ENCODE measurements around the gene GPR180.

GPR180 gene

DNA sequence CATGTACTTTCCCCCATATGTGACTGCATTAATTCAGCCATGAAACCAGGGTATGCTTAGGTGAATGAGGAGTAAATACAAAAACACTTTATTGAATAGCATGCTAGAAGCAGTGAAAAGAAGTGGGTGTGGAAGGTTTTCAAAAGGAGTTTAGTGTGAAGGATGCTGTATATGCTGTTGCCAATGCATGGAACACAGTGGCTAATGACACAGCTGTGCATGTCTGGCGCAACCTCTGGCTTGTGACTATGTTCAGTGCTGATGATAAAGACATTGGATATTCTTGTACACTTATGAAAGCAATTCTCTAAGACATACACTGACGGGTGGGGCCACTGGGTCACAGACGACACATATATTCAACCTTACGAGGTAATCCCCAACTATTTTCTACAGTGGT, 55.5 kb downstream of the GPR180 start:
- peak in 1 of 2 experiments; percentile 13 for DNase-seq

DNA sequence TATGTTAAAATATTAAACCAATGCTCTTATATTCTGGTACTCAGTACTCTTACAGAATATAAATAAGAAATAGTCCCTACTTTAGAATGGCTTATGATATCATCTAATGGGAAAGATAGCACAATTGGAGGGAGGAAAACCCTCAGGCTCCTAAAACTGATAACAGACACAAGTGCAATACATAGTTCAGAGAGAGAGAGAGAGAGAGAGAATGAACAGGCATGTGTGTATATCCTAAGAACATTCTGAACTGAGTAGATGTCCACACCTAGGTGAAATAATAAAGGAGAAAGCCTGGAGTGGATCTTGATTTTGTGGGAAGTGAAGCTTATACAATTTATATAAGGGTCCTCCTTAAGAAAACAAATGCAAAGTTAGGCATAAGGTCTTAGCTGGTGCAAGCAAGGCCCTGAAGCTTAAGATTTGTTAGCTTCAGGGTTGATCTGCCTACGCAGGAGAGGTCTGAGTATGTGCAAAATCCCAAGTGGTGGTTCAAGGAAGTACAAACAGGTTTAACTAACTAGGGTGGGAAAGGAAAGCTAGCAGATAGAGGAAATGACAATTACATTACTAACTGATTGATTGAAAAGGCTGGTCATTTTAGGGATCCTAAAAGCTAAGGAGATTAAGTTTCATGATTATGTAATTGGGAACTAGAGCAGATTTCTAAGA, 57.4 kb downstream of the GPR180 start:
- no peak for DNase-seq

DNA sequence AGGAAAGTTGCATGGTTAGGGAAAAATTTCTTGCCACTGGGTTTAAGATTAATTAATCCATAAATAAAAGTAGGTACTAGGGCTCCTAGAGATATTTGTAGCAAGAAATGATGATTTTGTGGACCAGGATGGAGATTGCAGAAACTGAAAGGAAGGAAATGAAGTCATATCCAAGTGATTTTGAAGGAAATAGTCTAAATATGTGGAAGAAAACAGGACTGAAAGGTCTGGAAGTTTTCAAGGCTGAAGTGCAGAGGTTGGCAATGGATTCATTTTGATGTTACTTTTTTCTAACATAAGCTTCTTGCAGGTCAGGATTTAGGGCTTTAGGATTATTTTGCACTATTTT, 57.9 kb downstream of the GPR180 start:
- DNase-seq: no peak

DNA sequence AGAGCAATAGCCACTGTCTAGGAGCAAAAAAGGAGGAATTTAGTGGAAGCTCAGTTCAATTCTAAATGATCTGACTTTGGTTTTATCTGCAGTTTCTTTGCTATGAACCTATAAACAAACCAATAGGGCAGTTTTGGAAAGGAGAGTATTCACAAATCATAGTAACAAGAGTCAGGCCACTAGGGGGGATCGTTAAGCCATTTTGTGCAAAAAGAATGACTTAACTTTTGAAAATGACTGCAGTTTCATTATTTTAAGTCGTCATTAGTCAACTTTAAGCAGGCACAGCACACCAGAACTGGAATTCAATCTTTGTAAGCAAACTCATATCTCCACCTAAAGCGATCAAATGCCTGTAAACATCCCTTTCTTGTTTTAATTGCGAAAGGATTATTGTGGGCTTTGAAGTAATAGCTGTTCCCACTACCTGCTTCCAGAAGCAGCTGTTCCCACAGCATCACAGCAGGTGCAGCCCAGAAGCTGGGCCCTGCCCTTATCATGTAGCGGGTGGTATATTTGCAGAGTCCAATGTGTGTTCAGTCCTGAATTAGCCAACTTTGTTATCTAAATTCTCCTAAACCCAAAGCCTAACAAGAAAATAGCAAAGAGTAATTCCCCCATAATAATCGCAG, 59.2 kb downstream of the GPR180 start:
- peak in 1 of 2 experiments; percentile 14 for DNase-seq

DNA sequence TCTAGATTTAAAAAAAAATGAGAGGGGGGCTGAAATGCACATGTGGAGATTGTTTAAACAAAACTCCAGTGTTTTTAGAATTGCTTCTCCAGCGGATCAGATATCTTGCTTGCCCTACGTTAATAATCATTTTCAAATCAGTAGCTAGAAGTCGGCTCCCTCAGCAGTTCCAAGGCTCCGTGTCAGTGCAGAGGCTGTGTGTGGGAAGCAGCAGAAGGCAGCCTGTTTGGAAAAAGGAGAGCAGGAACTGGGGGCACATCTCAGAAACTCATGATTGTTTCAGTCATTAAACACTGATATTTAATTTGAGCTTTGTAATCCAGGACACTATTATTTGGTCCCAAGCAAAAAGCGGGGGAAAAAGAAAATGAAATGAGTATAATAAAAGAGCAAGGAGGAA, 59.7 kb downstream of the GPR180 start:
- no peak for DNase-seq

DNA sequence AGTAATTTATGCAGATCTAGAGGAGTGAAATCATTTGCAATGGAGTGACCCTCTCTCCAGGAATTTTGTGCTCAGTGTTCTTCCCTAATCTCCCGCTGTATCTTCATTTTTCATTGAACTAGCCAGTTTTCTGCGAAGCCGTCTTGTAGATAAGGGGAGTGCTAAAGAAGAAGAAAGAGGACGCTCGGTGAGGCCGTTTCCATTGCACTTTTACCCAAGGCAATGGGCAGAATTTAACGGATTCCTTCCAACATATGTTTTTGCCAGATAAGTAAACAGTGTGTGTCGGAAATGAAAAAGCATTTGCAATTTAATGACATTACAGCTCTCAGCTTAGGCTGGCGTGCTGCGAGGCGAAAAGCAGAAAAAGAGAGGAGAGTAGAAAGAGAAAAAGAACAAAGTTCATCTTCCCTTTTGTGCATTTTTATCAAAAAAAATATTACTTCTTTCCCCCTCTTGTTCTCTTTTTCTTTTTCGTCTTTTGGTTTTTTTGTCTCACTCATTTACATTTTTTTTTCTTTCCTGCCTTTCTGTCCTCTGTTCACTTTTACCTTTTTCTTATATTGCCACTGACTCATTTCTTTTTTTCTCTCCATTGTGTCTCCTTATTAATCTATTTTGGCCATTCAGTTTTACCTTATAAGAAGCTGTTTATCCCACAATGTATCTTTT, 60.8 kb downstream of the GPR180 start:
- DNase-seq: no peak

DNA sequence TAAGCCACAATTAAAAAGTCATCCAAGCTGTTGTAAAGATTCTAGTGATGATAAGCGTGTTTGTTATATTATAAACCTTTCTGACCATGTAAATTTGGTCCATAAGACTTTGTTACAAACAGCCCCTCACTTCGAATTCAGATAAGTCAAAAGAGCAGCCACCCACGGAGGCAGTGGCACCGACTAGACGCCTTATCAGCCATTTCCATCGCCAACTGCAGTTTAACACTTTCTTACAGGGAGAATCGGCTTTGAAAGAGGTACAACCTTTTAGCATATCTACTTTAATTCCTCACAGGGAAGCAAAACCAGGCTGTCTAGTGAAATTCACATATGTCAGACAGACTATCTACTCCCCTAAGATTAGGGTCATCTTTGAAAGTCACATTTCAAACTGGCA, 63.2 kb downstream of the GPR180 start:
- DNase-seq: no peak

DNA sequence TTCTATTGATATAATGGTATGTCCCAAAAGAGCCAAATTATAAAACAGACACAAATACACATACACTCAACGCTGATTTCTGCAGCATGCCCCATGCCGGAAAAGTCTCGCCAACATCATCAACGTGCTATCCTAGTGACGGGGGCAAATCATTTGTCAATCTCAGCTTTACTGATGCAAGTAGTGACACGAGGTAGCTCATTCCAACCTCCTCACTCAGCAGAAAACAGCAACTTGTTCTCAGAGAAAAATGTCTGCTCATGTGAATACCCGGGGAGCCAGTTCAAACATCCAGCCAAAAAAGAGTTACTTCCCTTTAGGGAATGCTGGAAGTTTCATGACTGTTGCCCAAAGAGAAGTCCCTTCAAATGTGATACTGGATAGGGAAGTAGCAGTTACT, 64.4 kb downstream of the GPR180 start:
- DNase-seq: no peak

DNA sequence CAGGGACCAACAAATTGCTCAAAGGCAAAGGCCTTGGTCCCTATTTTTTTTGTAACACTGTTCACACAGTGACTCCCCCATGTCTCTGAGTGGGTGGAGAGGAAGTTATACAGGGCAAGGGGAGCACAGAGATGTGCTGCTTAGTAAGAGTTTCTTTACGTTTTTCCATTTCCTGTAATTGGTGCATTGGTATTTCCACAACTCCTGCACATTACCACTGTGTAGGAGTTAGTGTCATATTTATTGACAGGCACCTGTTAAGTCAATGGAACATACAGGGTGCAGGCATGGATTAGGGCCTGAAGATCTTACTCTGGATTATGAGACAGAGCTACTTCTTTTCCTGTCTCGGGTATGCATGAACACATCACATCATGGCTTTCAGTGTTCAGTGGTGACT, 65.5 kb downstream of the GPR180 start:
- peak; percentile 8 to 18 for DNase-seq

DNA sequence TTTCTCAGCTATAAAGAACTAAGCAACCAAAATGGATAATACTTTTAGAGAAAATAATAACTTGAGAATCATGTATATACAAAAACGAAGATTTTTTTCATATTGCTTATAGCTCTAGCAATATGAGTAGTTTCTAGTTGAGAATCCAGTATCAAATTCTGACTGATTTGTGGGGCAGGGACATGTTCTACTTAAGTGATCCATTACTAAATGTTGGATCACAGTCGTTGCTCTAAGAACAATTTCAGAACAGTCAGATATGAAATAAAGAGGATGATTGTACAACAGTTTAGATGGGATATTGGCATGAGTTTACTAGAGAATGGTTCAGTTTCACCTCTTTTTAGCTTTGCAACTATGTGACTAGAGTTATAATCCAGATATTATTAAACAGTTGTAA, 70.7 kb downstream of the GPR180 start:
- DNase-seq: no peak

DNA sequence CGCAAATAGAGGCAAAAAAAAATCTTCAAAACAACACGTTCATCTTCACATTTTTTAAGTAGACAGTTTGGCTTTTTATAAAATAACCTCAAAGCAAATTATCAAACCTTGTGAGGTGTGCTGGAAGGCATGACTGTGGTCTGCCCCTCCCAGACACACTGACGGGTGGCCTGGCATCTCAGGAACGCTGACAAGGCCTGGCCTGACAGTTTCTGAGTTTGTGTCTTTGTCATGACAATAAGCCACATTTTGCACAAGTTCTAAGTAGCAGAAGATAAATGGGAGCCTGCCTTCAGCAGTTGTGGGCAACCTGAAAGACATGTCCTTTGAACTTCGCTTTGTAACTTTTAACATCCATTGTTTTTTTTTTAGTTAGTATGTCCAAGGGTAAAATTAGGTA, 72.2 kb downstream of the GPR180 start:
- DNase-seq: no peak

DNA sequence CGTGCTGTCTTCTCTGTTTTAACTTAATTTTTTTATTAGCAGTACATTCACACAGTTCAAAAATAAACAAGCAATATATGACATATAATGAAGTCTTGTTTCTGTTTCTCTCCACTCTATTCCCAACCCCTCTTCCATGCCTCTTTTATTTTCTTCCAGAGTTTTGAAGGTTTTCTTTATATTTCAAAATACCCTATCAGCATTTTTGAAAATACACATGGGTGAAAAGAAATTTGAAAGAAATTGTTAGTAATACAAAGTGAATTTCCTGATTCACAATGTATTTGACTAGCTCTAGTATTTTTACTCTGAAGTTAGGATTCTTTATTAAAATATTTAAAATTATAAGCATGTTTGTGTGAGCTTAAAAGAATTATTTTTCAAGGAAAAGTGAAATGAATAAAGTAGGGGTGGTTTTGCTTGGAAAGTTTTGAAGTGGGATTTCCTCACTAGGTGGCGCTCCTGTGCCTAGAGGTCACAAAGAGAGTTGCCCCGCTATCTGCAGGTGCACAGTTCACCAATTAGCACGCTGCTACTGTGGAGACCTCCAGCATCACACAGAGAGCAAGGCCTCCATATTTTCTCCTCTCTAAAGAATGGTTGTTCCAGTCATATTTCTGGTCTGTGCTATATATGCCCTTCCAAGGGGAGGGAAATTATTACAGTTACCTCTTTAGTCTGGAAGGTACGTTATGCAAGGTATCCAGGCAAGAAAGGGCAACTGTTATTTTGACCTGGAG, 73.1 kb downstream of the GPR180 start:
- DNase-seq: peak; percentile 60 to 71

DNA sequence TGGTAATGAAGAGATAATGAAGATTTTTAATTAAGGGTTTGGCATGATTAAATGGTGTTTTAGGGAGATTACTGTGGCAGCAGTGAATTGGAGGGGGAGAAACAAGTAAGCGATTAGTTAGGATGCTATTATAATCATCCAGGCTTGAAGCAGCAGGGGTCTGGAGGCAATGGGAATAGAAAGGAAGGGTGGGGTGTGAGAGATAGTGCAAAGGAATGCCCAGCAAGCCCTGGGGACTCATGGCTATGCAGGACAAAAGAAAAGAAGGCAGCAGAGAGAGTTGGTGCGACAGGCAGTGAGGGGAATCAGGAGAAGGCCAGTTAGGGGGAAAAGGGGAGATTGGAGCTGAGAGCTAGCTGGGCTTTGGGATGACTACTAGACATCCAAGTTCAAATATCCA, 76.1 kb downstream of the GPR180 start:
- no peak for DNase-seq

DNA sequence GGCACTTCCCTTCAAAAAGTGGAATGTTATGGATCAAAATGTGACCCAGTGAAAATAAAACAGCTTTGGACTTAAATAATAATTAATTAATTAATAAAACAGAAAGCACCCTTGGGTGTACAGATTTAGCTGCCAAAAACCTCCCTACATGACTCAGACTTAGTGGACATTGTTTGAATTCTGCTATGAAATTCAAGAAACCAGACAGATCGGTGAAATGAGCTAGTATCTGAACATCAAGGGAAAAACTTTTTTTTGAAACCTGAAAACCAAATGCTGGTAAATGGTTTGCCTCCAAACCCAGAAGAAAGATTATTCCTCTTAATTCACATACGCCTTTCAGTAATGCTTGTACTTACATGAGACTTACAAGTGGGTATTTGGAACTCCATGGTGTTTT, 77.2 kb downstream of the GPR180 start:
- DNase-seq: no peak

DNA sequence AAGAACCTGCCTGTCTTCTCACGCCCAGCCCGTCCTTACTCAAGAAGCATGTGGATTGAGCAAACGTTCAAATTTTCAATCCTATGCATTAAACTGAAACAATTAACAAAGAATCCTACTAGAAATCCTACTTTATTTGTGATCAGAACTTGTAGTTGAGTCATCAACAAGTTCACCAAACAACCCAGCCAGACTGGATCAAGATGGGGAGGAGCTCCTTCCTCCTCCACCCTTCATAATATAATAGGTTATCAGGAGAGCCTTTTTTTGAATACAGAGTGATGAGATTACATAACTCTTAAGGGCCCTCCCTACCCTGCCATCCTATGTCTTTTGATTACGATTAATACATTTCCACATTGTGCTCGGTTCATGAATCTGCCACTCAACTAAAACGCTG, 78.0 kb downstream of the GPR180 start:
- no peak for DNase-seq

DNA sequence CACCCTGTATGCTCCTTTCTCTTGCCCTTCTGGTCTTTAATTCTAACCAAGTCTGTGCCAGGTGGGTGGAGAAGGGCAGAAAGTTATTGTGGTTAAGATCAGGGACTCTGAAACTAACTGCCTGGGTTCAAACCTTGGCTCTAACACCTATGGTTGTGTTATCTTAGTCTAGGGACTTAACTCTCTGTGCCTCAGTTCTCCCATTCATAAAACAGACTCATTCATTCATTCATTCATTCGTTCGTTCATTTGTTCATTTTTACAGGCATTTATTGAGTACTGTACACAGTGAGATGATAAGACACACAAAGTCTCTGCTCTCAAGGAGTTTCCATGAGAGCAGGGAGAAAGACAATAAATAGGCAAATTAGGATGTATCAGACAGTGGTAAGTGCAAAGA, 80.6 kb downstream of the GPR180 start:
- no peak for DNase-seq

DNA sequence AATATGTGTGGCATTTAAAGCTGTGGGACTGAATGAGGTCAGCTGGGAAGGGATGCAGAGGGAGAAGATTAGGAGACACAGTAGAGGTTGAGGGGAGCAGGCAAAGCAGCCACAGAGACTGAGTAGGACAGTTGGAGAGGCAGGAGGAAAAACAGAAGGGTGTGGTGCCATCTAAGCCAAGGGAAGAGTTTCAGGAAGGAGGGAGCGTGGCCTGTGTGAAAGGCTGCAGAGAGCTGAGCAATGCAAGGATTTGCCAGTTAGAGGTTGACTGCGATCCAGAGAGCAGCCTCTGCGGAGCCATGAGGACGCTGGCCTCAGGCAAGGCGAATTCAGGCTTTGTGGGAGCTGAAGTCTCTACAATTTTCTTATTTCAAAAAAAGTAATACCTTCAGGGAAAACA, 81.8 kb downstream of the GPR180 start:
- no peak for DNase-seq
